Natural killer cell (primary cell): ENCODE measurements around the gene UTP3. TPM values are rescaled to one million over a fixed set of nuclear protein-coding genes. Genes with fewer than 3 reads are reported as not detected.
"Not testable (repeated sequence)": the region's sequence is repeated elsewhere in the genome, so short reads cannot be mapped to it uniquely, and the experiment has no call there.

Experiments used
- ATAC-seq, 3 donors: fragments of 150-1000 bp in 2 of 3; fragments of 200-7000 bp in 1 of 3; cut with Tn5 transposase; 1 replicate in 1 of 3; 2 replicates in 2 of 3; pipeline ENCODE4 v1.10.0; 2021; ENCODE audit warnings: mild to moderate bottlenecking in 2 of 3, moderate library complexity in 2 of 3
- DNase-seq, 2 donors: peaks; one replicate each; pipeline versions ENCODE4 v3.0.0 to v3.0.0-alpha.2; 2013 to 2021; ENCODE audit warnings: mixed read lengths in 1 of 2
- H3K27ac ChIP-seq: one replicate; pipeline ENCODE4 v1.5.1; 2013; ENCODE audit warnings: mild to moderate bottlenecking, low read length
- H3K27me3 ChIP-seq: one replicate; pipeline ENCODE4 v1.6.1; 2013; ENCODE audit warnings: low read length; ENCODE audit not compliant: control insufficient read depth, insufficient read depth
- H3K36me3 ChIP-seq: one replicate; pipeline ENCODE4 v1.6.1; 2013; ENCODE audit warnings: low read length; ENCODE audit not compliant: control insufficient read depth, insufficient read depth
- H3K4me1 ChIP-seq: one replicate; pipeline ENCODE4 v1.6.1; 2013; ENCODE audit warnings: low read length; ENCODE audit not compliant: control insufficient read depth, insufficient read depth
- H3K4me3 ChIP-seq: one replicate; pipeline ENCODE4 v1.5.1; 2013; ENCODE audit warnings: low read length
- H3K9me3 ChIP-seq: one replicate; pipeline ENCODE4 v1.6.1; 2013; ENCODE audit warnings: low read length; ENCODE audit not compliant: control insufficient read depth, insufficient read depth
- H3K27ac Mint-ChIP-seq, 2 donors: one replicate each; pipeline ENCODE4 v1.8.0; 2022; ENCODE audit warnings: mild to moderate bottlenecking in 2 of 2, mixed read lengths in 2 of 2, moderate library complexity in 1 of 2
- H3K27me3 Mint-ChIP-seq, 2 donors: one replicate each; pipeline ENCODE4 v1.8.0; 2022; ENCODE audit warnings: low read depth in 2 of 2, mixed read lengths in 2 of 2
- H3K36me3 Mint-ChIP-seq: one replicate; pipeline ENCODE4 v1.8.0; 2022; ENCODE audit warnings: mixed read lengths
- H3K4me1 Mint-ChIP-seq, 2 donors: one replicate each; pipeline ENCODE4 v1.8.0; 2022; ENCODE audit warnings: mixed read lengths in 2 of 2
- H3K4me3 Mint-ChIP-seq: one replicate; pipeline ENCODE4 v1.8.0; 2022; ENCODE audit warnings: mild to moderate bottlenecking, moderate library complexity, mixed read lengths
- H3K9me3 Mint-ChIP-seq, 2 donors: one replicate each; pipeline ENCODE4 v1.8.0; 2022; ENCODE audit warnings: mixed read lengths in 2 of 2
- WGBS: methylation state at CpG from one replicate; pipeline ENCODE4 v1.1.7; 2013; ENCODE audit warnings: missing lambda C conversion rate; ENCODE audit not compliant: insufficient coverage; 5-methylcytosine and 5-hydroxymethylcytosine counted together
- intact Hi-C: fragments of 100-400 bp; cut with micrococcal nuclease; formaldehyde crosslinking; loops from one replicate; pipeline ENCODE4 v1.14.2; 2022
- total RNA-seq, 4 donors: library from RNA; stranded (reverse); fragments of 120-200 nt in 1 of 4; gene quantifications; one replicate each; pipeline versions ENCODE4 v1.2.3 to v1.2.4, GENCODE V29; 2013 to 2022
- TF ChIP-seq, protein P1 (sequence below): fragments of 200-600 bp; IDR thresholded peaks from one replicate; pipeline ENCODE4 v1.8.0; 2022; ENCODE audit warnings: antibody characterized with exemption

UTP3 gene
- total RNA-seq, 3 donors from 2014 or later (not counting 1 experiment from before 2014, with no cell fraction given) = 22.3 to 23.1 (median 22.6) TPM

DNA sequence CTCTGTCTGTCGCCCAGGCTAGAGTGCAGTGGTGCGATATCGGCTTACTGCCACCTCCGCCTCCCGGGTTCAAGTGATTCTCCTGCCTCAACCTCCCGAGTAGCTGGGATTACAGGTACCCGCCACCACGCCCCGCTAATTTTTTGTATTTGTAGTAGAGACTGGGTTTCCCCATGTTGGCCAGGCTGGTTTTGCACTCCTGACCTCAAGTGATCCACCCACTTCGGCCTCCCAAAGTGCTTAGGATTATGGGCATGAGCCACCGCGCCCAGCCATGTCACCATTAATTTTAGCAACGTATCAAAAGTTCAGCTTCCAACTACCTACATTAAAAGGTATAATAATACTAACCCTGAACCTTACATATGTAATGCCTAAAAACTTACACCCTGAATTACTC lies 940 bp upstream of the UTP3 start:
- peak overlapping the region; percentile 99 for H3K27ac Mint-ChIP-seq
- WGBS = 39% methylated on average over 13 of the region's 13 CpGs
- intact Hi-C loops = loop anchor here (10.0 kb wide), 1 partner anchor 307 kb away; the partner anchor contains the start of gene DCK
- Histone ChIP-seq H3K9me3 (no peaks in the 10 kb centered on the region), H3K4me3 (peak overlapping the region; percentile 93), H3K27ac (peak overlapping the region; percentile 97), H3K4me1 (peaks cover 25% of the 10 kb centered on the region), H3K27me3 (no peaks in the 10 kb centered on the region), H3K36me3 (peaks cover 5% of the 10 kb centered on the region)
- H3K4me3 Mint-ChIP-seq = peak overlapping the region; percentile 100
- ATAC-seq (peak in 1 of 3 donors; percentile 2), DNase-seq (peak in 1 of 2 donors; percentile 35)
- H3K4me1 Mint-ChIP-seq = peaks cover 33 to 36% of the 10 kb centered on the region in 2 donors
- TF ChIP-seq, protein P1, sequence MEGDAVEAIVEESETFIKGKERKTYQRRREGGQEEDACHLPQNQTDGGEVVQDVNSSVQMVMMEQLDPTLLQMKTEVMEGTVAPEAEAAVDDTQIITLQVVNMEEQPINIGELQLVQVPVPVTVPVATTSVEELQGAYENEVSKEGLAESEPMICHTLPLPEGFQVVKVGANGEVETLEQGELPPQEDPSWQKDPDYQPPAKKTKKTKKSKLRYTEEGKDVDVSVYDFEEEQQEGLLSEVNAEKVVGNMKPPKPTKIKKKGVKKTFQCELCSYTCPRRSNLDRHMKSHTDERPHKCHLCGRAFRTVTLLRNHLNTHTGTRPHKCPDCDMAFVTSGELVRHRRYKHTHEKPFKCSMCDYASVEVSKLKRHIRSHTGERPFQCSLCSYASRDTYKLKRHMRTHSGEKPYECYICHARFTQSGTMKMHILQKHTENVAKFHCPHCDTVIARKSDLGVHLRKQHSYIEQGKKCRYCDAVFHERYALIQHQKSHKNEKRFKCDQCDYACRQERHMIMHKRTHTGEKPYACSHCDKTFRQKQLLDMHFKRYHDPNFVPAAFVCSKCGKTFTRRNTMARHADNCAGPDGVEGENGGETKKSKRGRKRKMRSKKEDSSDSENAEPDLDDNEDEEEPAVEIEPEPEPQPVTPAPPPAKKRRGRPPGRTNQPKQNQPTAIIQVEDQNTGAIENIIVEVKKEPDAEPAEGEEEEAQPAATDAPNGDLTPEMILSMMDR = no peak
- H3K27me3 Mint-ChIP-seq = peaks cover 0 to 3% of the 10 kb centered on the region in 2 donors
- H3K9me3 Mint-ChIP-seq = no peaks in the 10 kb centered on the region
- H3K36me3 Mint-ChIP-seq = no peaks in the 10 kb centered on the region

DNA sequence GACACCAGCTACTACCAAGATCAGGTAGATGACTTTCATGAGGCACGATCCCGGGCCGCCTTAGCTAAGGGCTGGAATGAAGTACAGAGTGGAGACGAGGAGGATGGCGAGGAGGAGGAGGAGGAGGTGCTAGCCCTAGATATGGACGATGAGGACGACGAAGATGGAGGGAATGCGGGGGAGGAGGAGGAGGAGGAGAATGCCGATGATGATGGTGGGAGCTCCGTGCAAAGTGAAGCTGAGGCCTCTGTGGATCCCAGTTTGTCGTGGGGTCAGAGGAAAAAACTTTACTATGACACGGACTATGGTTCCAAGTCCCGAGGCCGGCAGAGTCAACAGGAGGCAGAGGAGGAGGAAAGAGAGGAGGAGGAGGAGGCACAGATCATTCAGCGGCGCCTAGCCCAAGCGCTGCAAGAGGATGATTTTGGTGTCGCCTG lies 481 bp downstream of the UTP3 start:
- Histone ChIP-seq H3K27me3 (no peaks in the 10 kb centered on the region), H3K36me3 (peaks cover 6% of the 10 kb centered on the region), H3K4me3 (peak overlapping the region; percentile 93), H3K27ac (peak overlapping the region; percentile 97), H3K9me3 (no peaks in the 10 kb centered on the region), H3K4me1 (peaks cover 25% of the 10 kb centered on the region)
- peaks cover 33 to 36% of the 10 kb centered on the region in 2 donors for H3K4me1 Mint-ChIP-seq
- ATAC-seq (peak in 1 of 3 donors; percentile 2), DNase-seq (no peak)
- peak overlapping the region; percentile 99 for H3K27ac Mint-ChIP-seq
- H3K27me3 Mint-ChIP-seq = no peaks in the 10 kb centered on the region
- H3K4me3 Mint-ChIP-seq = peak overlapping the region; percentile 100
- intact Hi-C loops = loop anchor here (1.0 to 10.0 kb wide), 4 partner anchors 16 to 306 kb away; partner anchors contain the start of genes DCK and GRSF1
- H3K9me3 Mint-ChIP-seq = no peaks in the 10 kb centered on the region
- WGBS = 5% methylated on average over 19 of the region's 19 CpGs
- H3K36me3 Mint-ChIP-seq = no peaks in the 10 kb centered on the region
- TF ChIP-seq, protein P1 = no peak

DNA sequence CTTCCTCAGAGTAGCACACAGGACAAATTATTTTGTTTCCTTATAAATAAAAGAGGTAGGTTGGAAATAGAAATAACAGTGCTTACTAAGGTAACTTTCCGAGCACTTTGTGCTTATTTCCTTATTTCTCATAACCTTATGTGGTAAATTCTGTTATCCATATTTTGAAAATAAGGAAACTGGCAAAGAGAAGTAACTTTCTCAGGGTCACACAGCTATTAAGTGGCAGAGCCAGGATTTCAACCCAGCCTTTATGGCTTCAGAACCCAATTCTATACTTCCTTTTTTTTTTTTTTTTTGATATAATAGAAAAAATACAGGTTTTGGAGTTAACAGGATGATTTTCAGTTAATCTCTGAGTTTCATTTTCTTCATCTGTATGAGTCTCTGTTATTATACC lies 3.3 kb downstream of the UTP3 start:
- peaks cover 6% of the 10 kb centered on the region for H3K36me3 ChIP-seq
- no peak overlapping the region for H3K27ac ChIP-seq
- no peaks in the 10 kb centered on the region for H3K27me3 ChIP-seq
- Mint-ChIP-seq H3K4me3 (no peak overlapping the region), H3K36me3 (no peaks in the 10 kb centered on the region), H3K27ac (no peak overlapping the region), H3K9me3 (no peaks in the 10 kb centered on the region), H3K27me3 (no peaks in the 10 kb centered on the region), H3K4me1 (peaks cover 33 to 36% of the 10 kb centered on the region in 2 donors)
- H3K4me3 ChIP-seq = no peak overlapping the region
- no CpG with 5 or more reads among the region's 1 CpG for WGBS
- no peak for ATAC-seq
- intact Hi-C loops = no loop called here
- TF ChIP-seq, protein P1 = no peak
- no peaks in the 10 kb centered on the region for H3K9me3 ChIP-seq
- H3K4me1 ChIP-seq = peaks cover 25% of the 10 kb centered on the region
- DNase-seq = no peak

DNA sequence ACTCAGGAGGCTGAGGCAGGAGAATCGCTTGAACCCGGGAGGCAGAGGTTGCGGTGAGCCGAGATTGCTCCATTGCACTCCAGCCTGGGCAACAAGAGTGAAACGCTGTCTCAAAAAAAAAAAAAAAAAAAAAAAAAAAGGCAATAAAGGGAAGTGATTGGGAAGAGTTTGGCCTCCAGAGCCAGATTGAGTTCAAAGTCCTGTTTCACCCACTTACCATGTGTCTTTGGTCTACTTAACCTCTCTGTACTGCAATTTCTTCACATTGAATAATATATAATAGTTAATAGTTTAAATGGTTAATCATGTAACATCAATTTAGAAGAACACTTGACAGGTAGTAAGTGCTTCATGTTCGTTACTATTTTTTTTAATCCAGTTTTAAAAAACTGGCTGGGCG lies 6.3 kb downstream of the UTP3 start:
- H3K27ac ChIP-seq, H3K4me3 Mint-ChIP-seq, H3K36me3 ChIP-seq, H3K27me3 ChIP-seq, H3K9me3 Mint-ChIP-seq, H3K27ac Mint-ChIP-seq, H3K4me3 ChIP-seq, H3K4me1 ChIP-seq, H3K27me3 Mint-ChIP-seq, intact Hi-C loops, ATAC-seq, DNase-seq, H3K36me3 Mint-ChIP-seq, H3K9me3 ChIP-seq: not testable (repeated sequence)
- peaks cover 11 to 13% of the 10 kb centered on the region in 2 donors for H3K4me1 Mint-ChIP-seq
- WGBS = 97% methylated on average over 7 of the region's 7 CpGs

DNA sequence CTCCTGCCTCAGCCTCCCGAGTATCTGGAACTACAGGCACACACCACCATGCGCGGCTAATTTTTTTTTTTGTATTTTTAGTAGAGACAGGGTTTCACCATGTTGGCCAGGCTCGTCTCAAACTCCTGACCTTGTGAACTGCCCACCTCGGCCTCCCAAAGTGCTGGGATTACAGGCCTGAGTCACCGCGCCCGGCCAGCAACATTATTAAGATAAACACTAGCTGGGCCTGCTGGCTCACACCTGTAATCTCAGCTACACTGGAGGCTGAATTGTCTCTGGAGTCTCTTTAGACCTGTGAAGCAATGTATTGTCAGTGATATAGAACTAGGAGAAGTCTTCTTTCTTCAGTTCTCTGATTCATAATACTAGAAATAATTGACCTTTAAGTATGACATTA lies 10.1 kb downstream of the UTP3 start:
- intact Hi-C loops, H3K27ac Mint-ChIP-seq, H3K4me1 Mint-ChIP-seq, H3K4me3 Mint-ChIP-seq, H3K4me3 ChIP-seq, DNase-seq, H3K9me3 ChIP-seq, H3K36me3 Mint-ChIP-seq, H3K4me1 ChIP-seq, H3K36me3 ChIP-seq, H3K9me3 Mint-ChIP-seq, H3K27me3 Mint-ChIP-seq, H3K27ac ChIP-seq, ATAC-seq, H3K27me3 ChIP-seq: not testable (repeated sequence)
- WGBS = 94% methylated on average over 8 of the region's 8 CpGs
